ENCODE measurements around the gene ZNF423. TPM values are rescaled to one million over a fixed set of nuclear protein-coding genes. Genes with fewer than 3 reads are reported as not detected.

Gene ZNF423
- total RNA-seq, 3 donors from 2014 or later (not counting 1 experiment from before 2014, with no cell fraction given), result not detected

DNA sequence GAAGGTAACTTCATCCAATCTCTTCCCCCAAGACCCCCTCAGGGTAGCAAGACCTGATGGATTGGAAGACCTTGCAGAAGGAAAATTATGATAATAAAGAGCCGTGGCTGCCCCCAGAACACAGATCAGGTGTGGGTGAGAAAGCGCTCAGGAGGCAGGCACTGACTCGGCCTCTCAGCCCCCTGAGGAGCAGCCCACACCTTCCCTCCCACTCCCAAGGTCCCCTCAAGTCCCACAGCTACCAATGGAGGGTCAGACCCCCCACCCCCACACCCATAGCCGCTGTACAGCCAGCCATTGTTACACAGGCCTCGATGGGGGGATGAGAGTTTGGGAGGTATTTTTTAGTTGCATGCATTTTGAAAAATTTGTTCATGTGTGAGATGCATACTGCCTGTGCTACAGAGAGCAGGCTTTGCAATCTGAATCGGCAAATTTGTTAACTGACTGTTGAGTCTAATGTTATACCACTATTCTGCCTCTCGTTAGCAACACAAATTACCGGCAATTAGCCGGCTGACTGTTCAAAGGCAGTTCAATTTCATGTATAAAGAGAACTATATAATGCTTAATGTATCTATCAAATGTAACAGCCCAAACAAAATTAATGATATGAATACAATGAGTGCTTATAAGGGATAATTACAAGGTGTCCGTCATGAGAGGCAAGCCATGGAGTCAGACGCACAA is 270.6 kb downstream of the ZNF423 start:
- no peaks in the 10 kb centered on the region for H3K9me3 Mint-ChIP-seq
- intact Hi-C loops (cut with micrococcal nuclease), result no loop called here
- TF ChIP-seq CTCF (IDR thresholded peaks at IDR 0.05), result no peak
- no peaks in the 10 kb centered on the region for H3K9me3 ChIP-seq (ENCODE audit: control insufficient read depth, insufficient read depth, low read length)
- no peak overlapping the region for H3K4me3 ChIP-seq (ENCODE audit: low read length)
- no peak overlapping the region for H3K27ac ChIP-seq (ENCODE audit: low read length)
- no peak overlapping the region for H3K4me3 Mint-ChIP-seq
- DNase-seq, result no peak
- H3K27me3 Mint-ChIP-seq (ENCODE audit: low read depth in 2 of 2), result peaks cover 0 to 7% of the 10 kb centered on the region in 2 donors
- no peaks in the 10 kb centered on the region for H3K4me1 Mint-ChIP-seq
- no peaks in the 10 kb centered on the region for H3K36me3 Mint-ChIP-seq
- ATAC-seq, result peak in 1 of 3 donors; percentile 22
- H3K27me3 ChIP-seq (ENCODE audit: control insufficient read depth, insufficient read depth, low read length), result no peaks in the 10 kb centered on the region
- WGBS (ENCODE audit: insufficient coverage), result 85% methylated on average over 8 of the region's 11 CpGs
- H3K36me3 ChIP-seq (ENCODE audit: control insufficient read depth, insufficient read depth, low read length), result no peaks in the 10 kb centered on the region
- H3K27ac Mint-ChIP-seq, result no peak overlapping the region
- no peaks in the 10 kb centered on the region for H3K4me1 ChIP-seq (ENCODE audit: control insufficient read depth, insufficient read depth, low read length)

DNA sequence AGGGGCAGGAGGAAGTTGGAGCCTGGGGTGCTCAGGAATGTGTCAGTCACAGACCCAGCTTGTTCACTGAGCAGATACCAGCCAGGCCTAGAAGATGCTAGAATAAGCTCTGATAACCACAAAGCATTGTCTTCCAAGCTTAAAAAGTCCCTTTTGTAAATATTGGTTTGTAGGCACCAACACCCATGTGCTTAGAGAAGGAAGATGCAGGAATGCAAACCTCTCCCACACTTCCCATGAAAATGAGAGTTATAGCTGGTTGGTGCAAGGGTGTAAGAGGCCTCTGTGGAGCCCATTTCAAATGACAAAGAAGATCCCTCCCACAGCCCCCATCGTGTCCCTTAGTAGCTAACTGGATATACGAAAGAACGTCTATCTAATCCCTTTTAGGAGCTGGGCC is 272.0 kb downstream of the ZNF423 start:
- H3K4me1 ChIP-seq (ENCODE audit: control insufficient read depth, insufficient read depth, low read length), result no peaks in the 10 kb centered on the region
- Mint-ChIP-seq H3K9me3 (no peaks in the 10 kb centered on the region), H3K4me3 (no peak overlapping the region), H3K27me3 (ENCODE audit: low read depth in 2 of 2) (peaks cover 0 to 7% of the 10 kb centered on the region in 2 donors), H3K27ac (no peak overlapping the region), H3K36me3 (no peaks in the 10 kb centered on the region), H3K4me1 (no peaks in the 10 kb centered on the region)
- no peaks in the 10 kb centered on the region for H3K36me3 ChIP-seq (ENCODE audit: control insufficient read depth, insufficient read depth, low read length)
- DNase-seq, result no peak
- no peaks in the 10 kb centered on the region for H3K27me3 ChIP-seq (ENCODE audit: control insufficient read depth, insufficient read depth, low read length)
- WGBS (ENCODE audit: insufficient coverage), result 95% methylated on average over 3 of the region's 3 CpGs
- intact Hi-C loops (cut with micrococcal nuclease), result no loop called here
- H3K27ac ChIP-seq (ENCODE audit: low read length), result no peak overlapping the region
- no peak for ATAC-seq
- no peaks in the 10 kb centered on the region for H3K9me3 ChIP-seq (ENCODE audit: control insufficient read depth, insufficient read depth, low read length)
- no peak overlapping the region for H3K4me3 ChIP-seq (ENCODE audit: low read length)
- no peak for TF ChIP-seq CTCF (IDR thresholded peaks at IDR 0.05)

DNA sequence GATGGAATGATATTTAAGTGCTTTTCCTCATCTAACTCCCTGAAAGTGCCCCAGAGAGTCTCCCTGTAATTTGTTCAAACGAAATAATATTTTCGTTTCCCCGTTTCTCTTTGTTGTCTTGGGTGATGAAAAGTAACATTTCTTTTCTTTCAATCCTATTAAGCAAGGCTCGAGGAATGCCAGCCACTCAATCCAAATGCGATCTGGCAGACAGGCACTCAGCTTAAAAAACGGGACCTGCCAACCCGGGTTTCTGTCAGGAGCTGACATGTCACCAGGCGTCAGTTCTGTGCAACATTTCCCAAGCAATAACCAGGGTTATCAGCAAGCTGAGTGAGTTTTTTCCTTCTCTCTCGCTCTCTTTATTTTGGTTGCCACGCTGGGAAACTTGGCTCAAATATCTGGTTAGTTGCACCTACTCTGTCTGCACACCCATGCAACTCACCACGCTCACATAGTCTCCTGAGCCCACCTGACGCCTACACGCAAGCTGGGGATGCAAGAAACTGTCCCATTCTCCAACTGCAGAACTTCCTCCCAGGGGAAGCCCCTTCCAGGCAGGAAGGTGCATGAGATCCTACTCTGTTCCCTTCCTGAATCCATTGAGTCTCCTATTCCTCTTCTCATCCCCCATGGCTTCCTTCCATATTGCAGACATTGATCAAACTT is 274.1 kb downstream of the ZNF423 start:
- WGBS (ENCODE audit: insufficient coverage), result 88% methylated on average over 11 of the region's 13 CpGs
- Mint-ChIP-seq H3K27ac (no peak overlapping the region), H3K4me3 (no peak overlapping the region), H3K4me1 (no peaks in the 10 kb centered on the region), H3K36me3 (no peaks in the 10 kb centered on the region), H3K9me3 (no peaks in the 10 kb centered on the region), H3K27me3 (ENCODE audit: low read depth in 2 of 2) (peaks cover 0 to 4% of the 10 kb centered on the region in 2 donors)
- intact Hi-C loops (cut with micrococcal nuclease), result no loop called here
- Histone ChIP-seq H3K27ac (ENCODE audit: low read length) (no peak overlapping the region), H3K4me3 (ENCODE audit: low read length) (no peak overlapping the region), H3K36me3 (ENCODE audit: control insufficient read depth, insufficient read depth, low read length) (no peaks in the 10 kb centered on the region), H3K9me3 (ENCODE audit: control insufficient read depth, insufficient read depth, low read length) (no peaks in the 10 kb centered on the region), H3K4me1 (ENCODE audit: control insufficient read depth, insufficient read depth, low read length) (no peaks in the 10 kb centered on the region), H3K27me3 (ENCODE audit: control insufficient read depth, insufficient read depth, low read length) (no peaks in the 10 kb centered on the region)
- ATAC-seq (no peak), DNase-seq (no peak)
- TF ChIP-seq CTCF (IDR thresholded peaks at IDR 0.05), result no peak
